HG02973 (cell line): ENCODE measurements around the gene NCSTN.
"Not testable (repeated sequence)": the region's sequence is repeated elsewhere in the genome, so short reads cannot be mapped to it uniquely, and the experiment has no call there.

ENCODE experiments used
- ATAC-seq: cut with Tn5 transposase; IDR thresholded peaks from one replicate; pipeline ENCODE4 v1.9.1; 2021; ENCODE audit warnings: moderate library complexity; ENCODE audit not compliant: unreplicated experiment

NCSTN gene

GRCh38 chr1:160370561-160371345, 27.6 kb downstream of the NCSTN start:
- no peak for ATAC-seq

- no peak for ATAC-seq
Observed at GRCh38 chr1:160371346-160371631, 28.1 kb downstream of the NCSTN start.

GRCh38 chr1:160371756-160372155, 28.6 kb downstream of the NCSTN start:
- no peak for ATAC-seq

GRCh38 chr1:160373696-160374095, 30.5 kb downstream of the NCSTN start:
- no peak for ATAC-seq

GRCh38 chr1:160374306-160375110, 31.3 kb downstream of the NCSTN start:
- no peak for ATAC-seq

- ATAC-seq: no peak
Observed at GRCh38 chr1:160375788-160376524, 32.8 kb downstream of the NCSTN start.

- no peak for ATAC-seq
Observed at GRCh38 chr1:160376525-160377131, 33.4 kb downstream of the NCSTN start.

- no peak for ATAC-seq
Observed at GRCh38 chr1:160377585-160378206, 34.5 kb downstream of the NCSTN start.

- ATAC-seq: not testable (repeated sequence)
Observed at GRCh38 chr1:160384812-160385211, 41.6 kb downstream of the NCSTN start.

- not testable (repeated sequence) for ATAC-seq
Observed at GRCh38 chr1:160388406-160388805, 45.2 kb downstream of the NCSTN start.

- ATAC-seq: no peak
Observed at GRCh38 chr1:160394673-160395072, 51.5 kb downstream of the NCSTN start.

GRCh38 chr1:160397651-160398050, 54.5 kb downstream of the NCSTN start:
- no peak for ATAC-seq

GRCh38 chr1:160398823-160399222, 55.6 kb downstream of the NCSTN start:
- no peak for ATAC-seq

- no peak for ATAC-seq
Observed at GRCh38 chr1:160399544-160400222, 56.5 kb downstream of the NCSTN start.

GRCh38 chr1:160400223-160400645, 57.1 kb downstream of the NCSTN start, which contains the start of gene VANGL2:
VANGL2 (plus strand) TSS chr1:160400564; CDS start chr1:160415838, 15,274 bp downstream.
- ATAC-seq: no peak

- ATAC-seq: no peak
Observed at GRCh38 chr1:160400646-160401486, 57.7 kb downstream of the NCSTN start.

- ATAC-seq: no peak
Observed at GRCh38 chr1:160401487-160401805, 58.3 kb downstream of the NCSTN start.

- no peak for ATAC-seq
Observed at GRCh38 chr1:160402001-160402795, 59.0 kb downstream of the NCSTN start.

- no peak for ATAC-seq
Observed at GRCh38 chr1:160403244-160403643, 60.1 kb downstream of the NCSTN start.
